ENCODE measurements around the gene HDHD5. TPM values are rescaled to one million over a fixed set of nuclear protein-coding genes. Genes with fewer than 3 reads are reported as not detected.

Gene HDHD5
- total and polyA plus RNA-seq, 10 of the 15 experiments (the other 5 are each of a cell fraction or from before 2014, with no cell fraction given) = 1.7 to 68.0 (median 49.9) TPM

DNA sequence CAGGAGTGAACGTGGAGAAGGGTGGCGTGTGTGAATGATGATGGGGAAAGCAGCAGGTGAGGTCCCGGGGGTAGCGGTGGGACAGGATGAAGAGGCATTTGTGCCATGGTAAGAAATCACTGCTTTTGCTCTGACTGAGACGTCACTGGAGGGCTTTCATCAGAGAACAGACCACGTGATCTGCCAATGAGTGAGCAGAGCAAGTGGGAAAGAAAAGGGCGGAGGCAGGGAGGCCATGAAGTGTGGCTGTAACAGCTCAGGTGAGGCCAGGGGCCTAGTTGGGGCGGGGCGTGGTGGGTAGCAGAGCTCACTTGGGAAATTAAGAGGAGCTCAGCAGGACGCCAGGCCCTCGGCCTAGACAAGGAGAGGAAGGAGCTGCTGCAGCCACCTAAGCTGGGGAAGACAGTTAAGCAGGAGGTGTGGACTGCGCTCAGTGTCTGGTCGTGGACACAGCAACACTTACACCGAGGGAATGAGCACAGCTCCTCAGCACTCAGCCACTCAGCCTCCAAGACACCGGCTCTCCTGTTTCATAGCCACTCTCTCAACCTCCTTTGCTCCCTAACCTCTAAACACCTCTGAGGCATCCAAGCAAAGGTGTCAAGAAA lies 23.8 kb downstream of the HDHD5 start:
- intact Hi-C loops (cut with micrococcal nuclease; ENCODE audit: unreplicated experiment) = no loop called here

More for the DNA sequence above, 23.8 kb downstream of the HDHD5 start:
- no peaks in the 10 kb centered on the region for H3K4me1 ChIP-seq (ENCODE audit: control insufficient read depth, insufficient read depth, low read length)
- no peak overlapping the region for H3K27ac ChIP-seq (ENCODE audit: control insufficient read depth, insufficient read depth)
- DNase-seq (ENCODE audit: low read depth, low spot score) (no peak), FAIRE-seq (no peak), ATAC-seq (no peak)
- CTCF ChIA-PET = no interaction called here
- POLR2A ChIA-PET = no interaction called here
- RAD21 ChIA-PET (ENCODE audit: unreplicated experiment) = no interaction called here
- no TSS peak for BruUV-seq (replicated peaks)
- no peaks in the 10 kb centered on the region for H3K27me3 ChIP-seq (replicated peaks in 1 of 2; ENCODE audit: control insufficient read depth in 2 of 2, insufficient read depth in 2 of 2, low read length in 1 of 2)
- no peaks in the 10 kb centered on the region for H3K79me2 ChIP-seq (ENCODE audit: control insufficient read depth, insufficient read depth, low read length)
- 87% methylated on average over 15 of the region's 15 CpGs for WGBS (ENCODE audit: insufficient coverage, insufficient replicate concordance, low lambda C conversion rate, missing lambda C conversion rate)
- H3K4me2 ChIP-seq (ENCODE audit: control insufficient read depth, insufficient read depth) = no peak overlapping the region
- no peak for TF ChIP-seq NR2C2 (IDR thresholded peaks at IDR 0.05; ENCODE audit: borderline replicate concordance, control insufficient read depth, insufficient read length, low read depth)
- TF ChIP-seq ZBTB33 (IDR thresholded peaks at IDR 0.05) = no peak
- TF ChIP-seq NR2C1 (IDR thresholded peaks at IDR 0.05) = no peak
- TF ChIP-seq SMAD1 (IDR thresholded peaks at IDR 0.05; ENCODE audit: low read depth, partially characterized antibody) = no peak
- no peak for TF ChIP-seq SIN3A (IDR thresholded peaks at IDR 0.05; ENCODE audit: low read depth, low read length)
- TF ChIP-seq HCFC1 (IDR thresholded peaks at IDR 0.05; ENCODE audit: low read length) = no peak
- TF ChIP-seq RBBP5 (conservative IDR thresholded peaks at IDR 0.05) = no peak
- TF ChIP-seq ZNF207 (IDR thresholded peaks at IDR 0.05; ENCODE audit: borderline replicate concordance) = no peak
- TF ChIP-seq SMC3 (IDR thresholded peaks at IDR 0.05; ENCODE audit: borderline replicate concordance, low read length) = no peak
- TF ChIP-seq DPF2 (IDR thresholded peaks at IDR 0.05) = no peak
- no peak for TF ChIP-seq PAX8 (IDR thresholded peaks at IDR 0.05)
- no peak for TF ChIP-seq ESRRA (IDR thresholded peaks at IDR 0.05; ENCODE audit: low read length)
- no peak for TF ChIP-seq ZNF384 (IDR thresholded peaks at IDR 0.05; ENCODE audit: borderline replicate concordance, low read depth, low read length)
- no peak for TF ChIP-seq POLR2AphosphoS2 (IDR thresholded peaks at IDR 0.05; ENCODE audit: low read depth, low read length)
- no peak for TF ChIP-seq CBX3 (IDR thresholded peaks at IDR 0.05; ENCODE audit: borderline replicate concordance, low read depth)
- TF ChIP-seq WRNIP1 (IDR thresholded peaks at IDR 0.05; ENCODE audit: borderline replicate concordance, low read depth, low read length) = no peak
- TF ChIP-seq BCL11A (IDR thresholded peaks at IDR 0.05; ENCODE audit: low read depth, low read length) = no peak
- SMC1A ChIA-PET (ENCODE audit: uncharacterized antibody, unreplicated experiment) = no interaction called here
- H2AFZ ChIP-seq (ENCODE audit: control insufficient read depth, low read depth, low read length) = no peak overlapping the region
- no peak overlapping the region for H3K9ac ChIP-seq (ENCODE audit: control insufficient read depth, insufficient read depth, low read length)
- peaks cover 0 to 10% of the 10 kb centered on the region in 2 experiments; a peak in 3 of 4 replicates for H3K36me3 ChIP-seq (ENCODE audit: control insufficient read depth in 2 of 2, insufficient read depth in 2 of 2, low read length in 1 of 2)
- no peaks in the 10 kb centered on the region for H3K9me3 ChIP-seq (replicated peaks; ENCODE audit: control insufficient read depth, insufficient read depth, low read length)
- H3K4me3 ChIP-seq = no peak overlapping the region
- no peaks in the 10 kb centered on the region for H4K20me1 ChIP-seq (ENCODE audit: control insufficient read depth, insufficient read depth)
- in situ Hi-C loops (cut with MboI) = no loop called here
